Liver (tissue), 9 donors: Measurements from ENCODE around the gene DTX3L. TPM values are rescaled to one million over a fixed set of nuclear protein-coding genes. Genes with fewer than 3 reads are reported as not detected.

Experiments
- DNase-seq: peaks from one replicate; pipeline ENCODE4 v3.0.0-alpha.2; 2017; ENCODE audit warnings: low spot score
- H3K27ac ChIP-seq, 2 donors: one replicate each; pipeline ENCODE4 v1.7.0; 2013; ENCODE audit warnings: inconsistent platforms in 2 of 2, low read length in 2 of 2, control low read depth in 1 of 2, low read depth in 1 of 2, mild to moderate bottlenecking in 1 of 2
- H3K27me3 ChIP-seq, 4 donors: one replicate each; pipeline versions ENCODE4 v1.6.1 to v1.7.0; 2013; ENCODE audit warnings: low read length in 3 of 4, inconsistent platforms in 1 of 4, mild to moderate bottlenecking in 1 of 4, moderate library complexity in 1 of 4; ENCODE audit not compliant: control insufficient read depth in 4 of 4, insufficient read depth in 4 of 4
- H3K36me3 ChIP-seq, 4 donors: one replicate each; pipeline versions ENCODE4 v1.6.1 to v1.7.0; 2013; ENCODE audit warnings: low read length in 3 of 4, mild to moderate bottlenecking in 3 of 4, low read depth in 1 of 4, moderate library complexity in 1 of 4; ENCODE audit not compliant: control insufficient read depth in 4 of 4, insufficient read depth in 3 of 4
- H3K4me1 ChIP-seq, 4 donors: one replicate each; pipeline versions ENCODE4 v1.6.1 to v1.7.0; 2013; ENCODE audit warnings: low read length in 3 of 4, mild to moderate bottlenecking in 3 of 4, moderate library complexity in 1 of 4; ENCODE audit not compliant: control insufficient read depth in 4 of 4, insufficient read depth in 4 of 4
- H3K4me3 ChIP-seq, 3 donors: one replicate each; pipeline versions ENCODE4 v1.6.1 to v1.7.0; 2013; ENCODE audit warnings: low read length in 3 of 3, control low read depth in 1 of 3, low read depth in 1 of 3, mild to moderate bottlenecking in 1 of 3
- H3K9ac ChIP-seq, 2 donors: one replicate each; pipeline ENCODE4 v1.7.0; 2013; ENCODE audit warnings: low read length in 2 of 2, mild to moderate bottlenecking in 2 of 2, moderate library complexity in 2 of 2, control low read depth in 1 of 2, low read depth in 1 of 2
- H3K9me3 ChIP-seq, 4 donors: one replicate each; pipeline versions ENCODE4 v1.6.1 to v1.7.0; 2013; ENCODE audit warnings: low read length in 3 of 4; ENCODE audit not compliant: control insufficient read depth in 4 of 4
- ATF3 ChIP-seq: IDR thresholded peaks from 2 replicates; pipeline ENCODE4 v1.6.1; 2016; ENCODE audit warnings: antibody characterized with exemption
- EGR1 ChIP-seq, 2 donors: IDR thresholded peaks; 2 replicates each; pipeline ENCODE4 v1.6.1; 2016 to 2018; ENCODE audit warnings: antibody characterized with exemption in 2 of 2, low read depth in 2 of 2
- FOXA1 ChIP-seq: IDR thresholded peaks from 2 replicates; pipeline ENCODE4 v1.6.1; 2016; ENCODE audit warnings: antibody characterized with exemption
- FOXA2 ChIP-seq: IDR thresholded peaks from 2 replicates; pipeline ENCODE4 v1.6.1; 2016; ENCODE audit warnings: antibody characterized with exemption
- GABPA ChIP-seq, 2 donors: IDR thresholded peaks in 1 of 2; conservative IDR thresholded peaks in 1 of 2; 2 replicates each; pipeline ENCODE4 v1.6.1; 2016; ENCODE audit warnings: antibody characterized with exemption in 2 of 2, mild to moderate bottlenecking in 1 of 2, moderate library complexity in 1 of 2
- HNF4A ChIP-seq, 2 donors: conservative IDR thresholded peaks; 2 replicates each; pipeline ENCODE4 v1.6.1; 2016; ENCODE audit warnings: antibody characterized with exemption in 2 of 2, mild to moderate bottlenecking in 2 of 2
- HNF4G ChIP-seq: IDR thresholded peaks from 2 replicates; pipeline ENCODE4 v1.6.1; 2016; ENCODE audit warnings: antibody characterized with exemption
- JUND ChIP-seq, 2 donors: IDR thresholded peaks; 2 replicates each; pipeline ENCODE4 v1.6.1; 2016; ENCODE audit warnings: antibody characterized with exemption in 2 of 2
- NR2F2 ChIP-seq: IDR thresholded peaks from 2 replicates; pipeline ENCODE4 v1.6.1; 2016; ENCODE audit warnings: antibody characterized with exemption
- RAD21 ChIP-seq, 2 donors: IDR thresholded peaks; 2 replicates each; pipeline ENCODE4 v1.6.1; 2016; ENCODE audit warnings: antibody characterized with exemption in 2 of 2, mild to moderate bottlenecking in 2 of 2
- REST ChIP-seq: IDR thresholded peaks from 2 replicates; pipeline ENCODE4 v1.6.1; 2016; ENCODE audit warnings: antibody characterized with exemption, mild to moderate bottlenecking
- RXRA ChIP-seq, 2 donors: IDR thresholded peaks; 2 replicates each; pipeline ENCODE4 v1.6.1; 2017 to 2018; ENCODE audit warnings: antibody characterized with exemption in 2 of 2, mild to moderate bottlenecking in 1 of 2
- WGBS: extraction: QIAGEN DNeasy Blood & Tissue Kit; methylation state at CpG from one replicate; pipeline ENCODE4 v1.1.7; 2013; 5-methylcytosine and 5-hydroxymethylcytosine counted together
- polyA plus RNA-seq, 2 donors: library from polyadenylated mRNA; stranded (reverse) in 1 of 2; unstranded in 1 of 2; fragments of 200-250 nt in 1 of 2; fragments of >200 nt in 1 of 2; fragmentation: Nextera tagmentation in 1 of 2; extraction: Ambion mirVana in 1 of 2; gene quantifications; one replicate each; pipeline versions ENCODE4 v1.2.1 to v1.2.3, GENCODE V29; 2013 to 2015
- total RNA-seq, 2 donors: library from RNA; depleted of rRNA; stranded (reverse); fragments of >200 nt; gene quantifications; one replicate each; pipeline ENCODE4 v1.2.3, GENCODE V29; 2014
- TF ChIP-seq, protein P1 (sequence below): IDR thresholded peaks from 2 replicates; pipeline ENCODE4 v1.6.1; 2016; ENCODE audit warnings: antibody characterized with exemption
- TF ChIP-seq, protein P2 (sequence below): IDR thresholded peaks from 2 replicates; pipeline ENCODE4 v1.6.1; 2016; ENCODE audit warnings: antibody characterized with exemption
- donor health status: healthy.
- donor health status: healthy.
- donor health status: healthy.
- donor health status: healthy.
- donor health status: healthy.

Gene DTX3L
- total and polyA plus RNA-seq, 4 donors: 16.9 to 44.5 (median 23.5) TPM

DNA sequence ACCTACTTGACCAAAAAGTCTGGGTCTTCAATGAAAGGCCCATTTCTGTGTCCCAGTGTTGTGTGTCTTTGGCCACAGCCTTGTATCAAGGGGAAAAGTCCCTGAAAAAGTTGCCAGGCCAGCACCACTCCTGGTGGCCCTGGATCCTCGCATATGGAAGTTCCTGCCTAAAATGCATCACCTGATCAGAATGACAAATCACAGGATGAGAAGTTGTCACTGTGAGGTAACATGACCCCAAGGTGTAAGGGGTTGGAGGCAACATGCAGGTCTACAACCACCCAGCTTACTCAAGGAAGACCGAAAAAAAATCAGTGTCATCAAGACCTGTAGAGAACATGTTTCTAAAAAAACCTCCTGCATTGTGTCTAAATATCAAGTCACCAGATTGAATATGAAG, 38.9 kb downstream of the DTX3L start:
- Histone ChIP-seq H3K9ac (no peak overlapping the region), H3K4me3 (no peak overlapping the region), H3K36me3 (no peaks in the 10 kb centered on the region), H3K27me3 (no peaks in the 10 kb centered on the region), H3K27ac (no peak overlapping the region), H3K4me1 (no peaks in the 10 kb centered on the region), H3K9me3 (no peaks in the 10 kb centered on the region)
- 88% methylated on average over 2 of the region's 2 CpGs for WGBS
- TF ChIP-seq JUND (IDR thresholded peaks at IDR 0.05) (no peak), REST (no peak), HNF4A (conservative IDR thresholded peaks at IDR 0.05) (no peak), EGR1 (IDR thresholded peaks at IDR 0.05; ENCODE audit: low read depth in 2 of 2) (no peak), FOXA2 (no peak), FOXA1 (no peak), ATF3 (no peak), RXRA (IDR thresholded peaks at IDR 0.05) (no peak), HNF4G (no peak), GABPA (IDR thresholded peaks at IDR 0.05 in 1 of 2, conservative IDR thresholded peaks at IDR 0.05 in 1 of 2) (no peak), NR2F2 (no peak), RAD21 (IDR thresholded peaks at IDR 0.05) (no peak)
- TF ChIP-seq, protein P1, sequence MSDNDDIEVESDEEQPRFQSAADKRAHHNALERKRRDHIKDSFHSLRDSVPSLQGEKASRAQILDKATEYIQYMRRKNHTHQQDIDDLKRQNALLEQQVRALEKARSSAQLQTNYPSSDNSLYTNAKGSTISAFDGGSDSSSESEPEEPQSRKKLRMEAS: no peak
- TF ChIP-seq, protein P2, sequence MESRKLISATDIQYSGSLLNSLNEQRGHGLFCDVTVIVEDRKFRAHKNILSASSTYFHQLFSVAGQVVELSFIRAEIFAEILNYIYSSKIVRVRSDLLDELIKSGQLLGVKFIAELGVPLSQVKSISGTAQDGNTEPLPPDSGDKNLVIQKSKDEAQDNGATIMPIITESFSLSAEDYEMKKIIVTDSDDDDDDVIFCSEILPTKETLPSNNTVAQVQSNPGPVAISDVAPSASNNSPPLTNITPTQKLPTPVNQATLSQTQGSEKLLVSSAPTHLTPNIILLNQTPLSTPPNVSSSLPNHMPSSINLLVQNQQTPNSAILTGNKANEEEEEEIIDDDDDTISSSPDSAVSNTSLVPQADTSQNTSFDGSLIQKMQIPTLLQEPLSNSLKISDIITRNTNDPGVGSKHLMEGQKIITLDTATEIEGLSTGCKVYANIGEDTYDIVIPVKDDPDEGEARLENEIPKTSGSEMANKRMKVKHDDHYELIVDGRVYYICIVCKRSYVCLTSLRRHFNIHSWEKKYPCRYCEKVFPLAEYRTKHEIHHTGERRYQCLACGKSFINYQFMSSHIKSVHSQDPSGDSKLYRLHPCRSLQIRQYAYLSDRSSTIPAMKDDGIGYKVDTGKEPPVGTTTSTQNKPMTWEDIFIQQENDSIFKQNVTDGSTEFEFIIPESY: no peak
- no peak for DNase-seq

DNA sequence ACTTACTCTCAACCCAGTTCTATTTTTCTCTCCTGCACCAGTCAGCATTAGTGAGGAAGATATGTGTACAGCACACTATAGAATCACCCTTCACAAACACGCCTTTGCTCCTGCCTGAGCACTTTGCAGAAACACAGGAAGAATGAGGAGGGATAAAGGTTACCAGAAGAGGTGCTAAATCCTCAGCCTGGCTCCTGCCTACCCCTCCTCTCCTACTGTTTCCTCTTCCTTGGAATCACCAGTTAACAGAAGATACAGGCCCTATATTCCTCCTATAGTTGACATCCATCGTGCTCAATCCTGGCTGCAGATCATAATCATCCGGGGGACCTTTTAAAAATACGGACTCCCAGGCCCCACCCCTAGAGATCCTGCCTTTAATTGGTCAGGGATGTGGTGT, 42.2 kb downstream of the DTX3L start:
- Histone ChIP-seq H3K36me3 (no peaks in the 10 kb centered on the region), H3K4me3 (no peak overlapping the region), H3K27ac (no peak overlapping the region), H3K9ac (no peak overlapping the region), H3K4me1 (no peaks in the 10 kb centered on the region), H3K27me3 (no peaks in the 10 kb centered on the region), H3K9me3 (no peaks in the 10 kb centered on the region)
- no peak for DNase-seq
- 73% methylated on average over 4 of the region's 4 CpGs for WGBS
- no peak for TF ChIP-seq ATF3
- no peak for TF ChIP-seq REST
- no peak for TF ChIP-seq RAD21 (IDR thresholded peaks at IDR 0.05)
- TF ChIP-seq JUND (IDR thresholded peaks at IDR 0.05): no peak
